ENCODE measurements around the gene PHACTR1.
"Not testable (repeated sequence)": the region's sequence is repeated elsewhere in the genome, so short reads cannot be mapped to it uniquely, and the experiment has no call there.

Gene PHACTR1

GRCh38 chr6:13098006-13098405 lies 381.4 kb downstream of the PHACTR1 start:
- DNase-seq (ENCODE audit: low read depth in 1 of 2, low spot score in 1 of 2) = no peak

GRCh38 chr6:13098793-13099570 lies 382.4 kb downstream of the PHACTR1 start:
- DNase-seq (ENCODE audit: low read depth in 1 of 2, low spot score in 1 of 2) = no peak

- DNase-seq (ENCODE audit: low read depth in 1 of 2, low spot score in 1 of 2) = no peak
These were observed 383.2 kb downstream of the PHACTR1 start for GRCh38 chr6:13099771-13100170.

- no peak for DNase-seq (ENCODE audit: low read depth in 1 of 2, low spot score in 1 of 2)
These were observed 384.8 kb downstream of the PHACTR1 start for GRCh38 chr6:13101409-13101808.

GRCh38 chr6:13101985-13102384 lies 385.4 kb downstream of the PHACTR1 start:
- DNase-seq (ENCODE audit: low read depth in 1 of 2, low spot score in 1 of 2) = no peak

GRCh38 chr6:13103169-13103568 lies 386.6 kb downstream of the PHACTR1 start:
- no peak for DNase-seq (ENCODE audit: low read depth in 1 of 2, low spot score in 1 of 2)

GRCh38 chr6:13105139-13105538 lies 388.6 kb downstream of the PHACTR1 start:
- no peak for DNase-seq (ENCODE audit: low read depth in 1 of 2, low spot score in 1 of 2)

GRCh38 chr6:13112921-13113320 lies 396.4 kb downstream of the PHACTR1 start:
- DNase-seq (ENCODE audit: low read depth in 1 of 2, low spot score in 1 of 2) = no peak

GRCh38 chr6:13113376-13113775 lies 396.8 kb downstream of the PHACTR1 start:
- no peak for DNase-seq (ENCODE audit: low read depth in 1 of 2, low spot score in 1 of 2)

GRCh38 chr6:13113981-13114593 lies 397.5 kb downstream of the PHACTR1 start:
- no peak for DNase-seq (ENCODE audit: low read depth in 1 of 2, low spot score in 1 of 2)

GRCh38 chr6:13116155-13116554 lies 399.6 kb downstream of the PHACTR1 start:
- no peak for DNase-seq (ENCODE audit: low read depth in 1 of 2, low spot score in 1 of 2)

- no peak for DNase-seq (ENCODE audit: low read depth in 1 of 2, low spot score in 1 of 2)
These were observed 401.0 kb downstream of the PHACTR1 start for GRCh38 chr6:13117570-13117969.

GRCh38 chr6:13119549-13119948 lies 403.0 kb downstream of the PHACTR1 start:
- no peak for DNase-seq (ENCODE audit: low read depth in 1 of 2, low spot score in 1 of 2)

GRCh38 chr6:13120483-13121482 lies 404.2 kb downstream of the PHACTR1 start:
- no peak for DNase-seq (ENCODE audit: low read depth in 1 of 2, low spot score in 1 of 2)

GRCh38 chr6:13124131-13124530 lies 407.6 kb downstream of the PHACTR1 start:
- no peak for DNase-seq (ENCODE audit: low read depth in 1 of 2, low spot score in 1 of 2)

- DNase-seq (ENCODE audit: low read depth in 1 of 2, low spot score in 1 of 2) = no peak
These were observed 409.3 kb downstream of the PHACTR1 start for GRCh38 chr6:13125841-13126240.

- DNase-seq (ENCODE audit: low read depth in 1 of 2, low spot score in 1 of 2) = no peak
These were observed 415.5 kb downstream of the PHACTR1 start for GRCh38 chr6:13131935-13132661.

GRCh38 chr6:13133894-13134293 lies 417.3 kb downstream of the PHACTR1 start:
- DNase-seq (ENCODE audit: low read depth in 1 of 2, low spot score in 1 of 2) = not testable (repeated sequence)

- no peak for DNase-seq (ENCODE audit: low read depth in 1 of 2, low spot score in 1 of 2)
These were observed 418.6 kb downstream of the PHACTR1 start for GRCh38 chr6:13135152-13135551.

GRCh38 chr6:13139119-13139518 lies 422.6 kb downstream of the PHACTR1 start:
- DNase-seq (ENCODE audit: low read depth in 1 of 2, low spot score in 1 of 2) = no peak

GRCh38 chr6:13140980-13141379 lies 424.4 kb downstream of the PHACTR1 start:
- no peak for DNase-seq (ENCODE audit: low read depth in 1 of 2, low spot score in 1 of 2)
